ENCODE results near the gene ZNF182. TPM values are rescaled to one million over a fixed set of nuclear protein-coding genes. Genes with fewer than 3 reads are reported as not detected.

ZNF182 gene
- total and polyA plus RNA-seq, 2 of the 13 experiments (the other 11 are each of a cell fraction or from before 2014, with no cell fraction given), result 2.1 to 4.5 TPM

DNA sequence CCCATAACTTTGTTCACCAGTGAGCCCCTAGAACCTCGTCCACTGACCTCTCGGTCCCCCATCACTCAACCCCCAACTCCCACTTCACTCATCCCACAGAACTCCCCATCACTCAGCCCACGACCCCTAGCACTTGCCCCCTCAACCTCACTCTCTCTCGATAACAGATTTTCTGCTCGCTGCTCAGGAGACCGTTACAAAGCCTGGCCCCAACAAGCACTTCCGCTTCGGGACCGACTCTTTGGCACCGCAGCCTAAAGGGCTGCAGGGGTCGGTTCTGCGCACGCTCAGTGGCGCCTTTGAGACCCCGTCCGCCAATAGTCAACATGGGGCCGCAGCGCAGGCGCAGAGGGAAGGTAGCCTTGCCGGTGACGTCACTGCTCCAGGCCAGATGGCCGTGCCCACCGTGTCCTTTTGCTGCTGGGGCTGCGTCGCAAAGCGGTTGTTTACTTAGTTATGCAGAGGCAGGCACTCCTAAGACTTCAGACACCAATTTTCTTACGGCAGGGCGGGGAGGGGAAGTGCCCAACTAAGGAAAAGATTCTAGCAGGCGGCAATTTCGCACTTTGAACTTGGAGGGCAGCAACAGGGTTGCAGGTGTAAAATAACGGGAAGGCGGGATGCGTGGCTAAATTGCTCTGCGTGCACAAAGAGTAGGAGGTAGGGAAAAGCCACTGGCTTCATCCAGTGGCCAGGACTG, at the start of gene ZNF182 (continued):
- no peak for TF ChIP-seq KDM3A (CRISPR knock-in tag; IDR thresholded peaks at IDR 0.05; ENCODE audit: low read depth)
- TF ChIP-seq ZNF788 (CRISPR knock-in tag; IDR thresholded peaks at IDR 0.05; ENCODE audit: borderline replicate concordance), result peak; percentile 57; the same call in 1 of the 2 replicates
- TF ChIP-seq NONO (IDR thresholded peaks at IDR 0.05), result no peak
- 0 out of 2 replicates have a peak, but pooled peaks have one; percentile 38 for TF ChIP-seq NONO (CRISPR knock-in tag; conservative IDR thresholded peaks at IDR 0.05)
- TF ChIP-seq, protein P1, sequence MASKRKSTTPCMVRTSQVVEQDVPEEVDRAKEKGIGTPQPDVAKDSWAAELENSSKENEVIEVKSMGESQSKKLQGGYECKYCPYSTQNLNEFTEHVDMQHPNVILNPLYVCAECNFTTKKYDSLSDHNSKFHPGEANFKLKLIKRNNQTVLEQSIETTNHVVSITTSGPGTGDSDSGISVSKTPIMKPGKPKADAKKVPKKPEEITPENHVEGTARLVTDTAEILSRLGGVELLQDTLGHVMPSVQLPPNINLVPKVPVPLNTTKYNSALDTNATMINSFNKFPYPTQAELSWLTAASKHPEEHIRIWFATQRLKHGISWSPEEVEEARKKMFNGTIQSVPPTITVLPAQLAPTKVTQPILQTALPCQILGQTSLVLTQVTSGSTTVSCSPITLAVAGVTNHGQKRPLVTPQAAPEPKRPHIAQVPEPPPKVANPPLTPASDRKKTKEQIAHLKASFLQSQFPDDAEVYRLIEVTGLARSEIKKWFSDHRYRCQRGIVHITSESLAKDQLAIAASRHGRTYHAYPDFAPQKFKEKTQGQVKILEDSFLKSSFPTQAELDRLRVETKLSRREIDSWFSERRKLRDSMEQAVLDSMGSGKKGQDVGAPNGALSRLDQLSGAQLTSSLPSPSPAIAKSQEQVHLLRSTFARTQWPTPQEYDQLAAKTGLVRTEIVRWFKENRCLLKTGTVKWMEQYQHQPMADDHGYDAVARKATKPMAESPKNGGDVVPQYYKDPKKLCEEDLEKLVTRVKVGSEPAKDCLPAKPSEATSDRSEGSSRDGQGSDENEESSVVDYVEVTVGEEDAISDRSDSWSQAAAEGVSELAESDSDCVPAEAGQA (IDR thresholded peaks at IDR 0.05; ENCODE audit: low read depth), result 0 out of 2 replicates have a peak, but pooled peaks have one; percentile 61
- TF ChIP-seq, protein P1 (CRISPR knock-in tag; IDR thresholded peaks at IDR 0.05; ENCODE audit: borderline replicate concordance), result no peak
- peak; percentile 58 for TF ChIP-seq FOSL2 (CRISPR knock-in tag; IDR thresholded peaks at IDR 0.05)
- TF ChIP-seq PRDM4 (CRISPR knock-in tag; IDR thresholded peaks at IDR 0.05; ENCODE audit: borderline replicate concordance), result no peak
- TF ChIP-seq, protein P2, sequence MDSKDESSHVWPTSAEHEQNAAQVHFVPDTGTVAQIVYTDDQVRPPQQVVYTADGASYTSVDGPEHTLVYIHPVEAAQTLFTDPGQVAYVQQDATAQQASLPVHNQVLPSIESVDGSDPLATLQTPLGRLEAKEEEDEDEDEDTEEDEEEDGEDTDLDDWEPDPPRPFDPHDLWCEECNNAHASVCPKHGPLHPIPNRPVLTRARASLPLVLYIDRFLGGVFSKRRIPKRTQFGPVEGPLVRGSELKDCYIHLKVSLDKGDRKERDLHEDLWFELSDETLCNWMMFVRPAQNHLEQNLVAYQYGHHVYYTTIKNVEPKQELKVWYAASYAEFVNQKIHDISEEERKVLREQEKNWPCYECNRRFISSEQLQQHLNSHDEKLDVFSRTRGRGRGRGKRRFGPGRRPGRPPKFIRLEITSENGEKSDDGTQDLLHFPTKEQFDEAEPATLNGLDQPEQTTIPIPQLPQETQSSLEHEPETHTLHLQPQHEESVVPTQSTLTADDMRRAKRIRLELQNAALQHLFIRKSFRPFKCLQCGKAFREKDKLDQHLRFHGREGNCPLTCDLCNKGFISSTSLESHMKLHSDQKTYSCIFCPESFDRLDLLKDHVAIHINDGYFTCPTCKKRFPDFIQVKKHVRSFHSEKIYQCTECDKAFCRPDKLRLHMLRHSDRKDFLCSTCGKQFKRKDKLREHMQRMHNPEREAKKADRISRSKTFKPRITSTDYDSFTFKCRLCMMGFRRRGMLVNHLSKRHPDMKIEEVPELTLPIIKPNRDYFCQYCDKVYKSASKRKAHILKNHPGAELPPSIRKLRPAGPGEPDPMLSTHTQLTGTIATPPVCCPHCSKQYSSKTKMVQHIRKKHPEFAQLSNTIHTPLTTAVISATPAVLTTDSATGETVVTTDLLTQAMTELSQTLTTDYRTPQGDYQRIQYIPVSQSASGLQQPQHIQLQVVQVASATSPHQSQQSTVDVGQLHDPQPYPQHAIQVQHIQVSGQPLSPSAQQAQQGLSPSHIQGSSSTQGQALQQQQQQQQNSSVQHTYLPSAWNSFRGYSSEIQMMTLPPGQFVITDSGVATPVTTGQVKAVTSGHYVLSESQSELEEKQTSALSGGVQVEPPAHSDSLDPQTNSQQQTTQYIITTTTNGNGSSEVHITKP (CRISPR knock-in tag; IDR thresholded peaks at IDR 0.05; ENCODE audit: low read depth), result peak; percentile 63; the same call in 1 of the 2 replicates
- peak; percentile 90 for TF ChIP-seq FOXA3 (CRISPR knock-in tag; IDR thresholded peaks at IDR 0.05)
- TF ChIP-seq MLLT10 (CRISPR knock-in tag; IDR thresholded peaks at IDR 0.05), result no peak
- peak; percentile 60 to 80; a peak in 3 of 4 replicates for TF ChIP-seq POLR2A (IDR thresholded peaks at IDR 0.05; ENCODE audit: insufficient read depth in 1 of 2, low read depth in 2 of 2, low read length in 2 of 2)
- TF ChIP-seq NFATC3 (CRISPR knock-in tag; IDR thresholded peaks at IDR 0.05), result peak; percentile 63; the same call in 1 of the 2 replicates
- TF ChIP-seq ZSCAN29 (CRISPR knock-in tag; conservative IDR thresholded peaks at IDR 0.05), result no peak
- TF ChIP-seq KDM5B (CRISPR knock-in tag; IDR thresholded peaks at IDR 0.05; ENCODE audit: borderline replicate concordance), result peak; percentile 44; the same call in 1 of the 2 replicates
- TF ChIP-seq ZNF709 (CRISPR knock-in tag; IDR thresholded peaks at IDR 0.05), result 0 out of 2 replicates have a peak, but pooled peaks have one; percentile 25
- TF ChIP-seq ZNF510 (CRISPR knock-in tag; IDR thresholded peaks at IDR 0.05; ENCODE audit: low read depth), result 0 out of 2 replicates have a peak, but pooled peaks have one; percentile 44
- TF ChIP-seq KMT2B (CRISPR knock-in tag; IDR thresholded peaks at IDR 0.05), result peak; percentile 53; the same call in 1 of the 2 replicates
